A673 (cell line): ENCODE measurements around the gene ADGRD1. TPM values are rescaled to one million over a fixed set of nuclear protein-coding genes. Genes with fewer than 3 reads are reported as not detected.

Source experiments
- BruUV-seq: library from RNA; stranded (reverse); fragments of 400-500 nt; replicated peaks from 2 replicates; lab custom pipeline; 2021; lab: Mats Ljungman, UMichigan
- CTCF ChIA-PET: fragments of 300-600 bp; sonication (Branson Sonifier 250); formaldehyde crosslinking; loops from one replicate; lab custom pipeline; 2022; ENCODE audit warnings: antibody characterized with exemption; lab: Charles Lee
- POLR2A ChIA-PET: fragments of 300-600 bp; sonication (Branson Sonifier 250); formaldehyde crosslinking; loops from one replicate; lab custom pipeline; 2022; ENCODE audit warnings: antibody characterized with exemption; ENCODE audit not compliant: low non-redundant PET; lab: Charles Lee
- DNase-seq: peaks from one replicate; pipeline ENCODE4 v3.0.0-alpha.2; 2015; ENCODE audit warnings: low spot score
- H3K27ac ChIP-seq: fragments of 200-600 bp; sonication (generic); 2 replicates; pipeline ENCODE4 v1.5.1; 2016; ENCODE audit warnings: mixed run types, low read depth, mild to moderate bottlenecking, mixed read lengths, antibody characterized with exemption, low read length; ENCODE audit not compliant: poor library complexity, severe bottlenecking
- H3K27me3 ChIP-seq: fragments of 200-600 bp; sonication (generic); replicated peaks from 2 replicates; pipeline ENCODE4 v1.6.1; 2017; ENCODE audit warnings: mixed run types, low read depth, mild to moderate bottlenecking, mixed read lengths, antibody characterized with exemption, low read length; ENCODE audit not compliant: insufficient read depth, poor library complexity
- H3K36me3 ChIP-seq: fragments of 200-600 bp; sonication (generic); 2 replicates; pipeline ENCODE4 v1.6.1; 2016; ENCODE audit warnings: mixed run types, mild to moderate bottlenecking, mixed read lengths, antibody characterized with exemption, low read length; ENCODE audit not compliant: insufficient read depth, poor library complexity, severe bottlenecking
- H3K4me1 ChIP-seq: fragments of 200-600 bp; sonication (generic); 2 replicates; pipeline ENCODE4 v1.6.1; 2017; ENCODE audit warnings: mixed run types, mild to moderate bottlenecking, mixed read lengths, antibody characterized with exemption, low read length; ENCODE audit not compliant: insufficient read depth, poor library complexity, severe bottlenecking
- H3K4me3 ChIP-seq: fragments of 200-600 bp; sonication (generic); 2 replicates; pipeline ENCODE4 v1.5.1; 2016; ENCODE audit warnings: low read depth, mixed run types, mild to moderate bottlenecking, mixed read lengths, low read length; ENCODE audit not compliant: poor library complexity, severe bottlenecking
- H3K9me3 ChIP-seq: fragments of 200-600 bp; sonication (generic); 2 replicates; pipeline ENCODE4 v1.6.1; 2016; ENCODE audit warnings: mixed run types, low read depth, mild to moderate bottlenecking, mixed read lengths, antibody characterized with exemption, low read length; ENCODE audit not compliant: poor library complexity, severe bottlenecking
- EZH2 ChIP-seq: fragments of 200-600 bp; sonication (generic); IDR thresholded peaks from 2 replicates; pipeline ENCODE4 v1.6.1; 2017; ENCODE audit warnings: borderline replicate concordance, low read depth, mild to moderate bottlenecking, mixed read lengths, antibody characterized with exemption, low read length; ENCODE audit not compliant: poor library complexity, severe bottlenecking
- intact Hi-C: fragments of 100-400 bp; cut with micrococcal nuclease; formaldehyde crosslinking; loops from one replicate; pipeline ENCODE4 v1.10.0; 2022; ENCODE audit not compliant: unreplicated experiment
- total RNA-seq: library from RNA; stranded (reverse); gene quantifications from 2 replicates; pipeline ENCODE4 v1.2.3, GENCODE V29; 2021
- TF ChIP-seq, protein P1 (sequence below): fragments of 300-800, 200-600 bp; sonication (generic); conservative IDR thresholded peaks from 2 replicates; pipeline ENCODE4 v1.5.1; 2017; ENCODE audit warnings: low read depth, mild to moderate bottlenecking, antibody characterized with exemption, low read length, moderate library complexity, mixed read lengths

ADGRD1 gene
- total RNA-seq, 1 experiment from 2014 or later = not detected

DNA sequence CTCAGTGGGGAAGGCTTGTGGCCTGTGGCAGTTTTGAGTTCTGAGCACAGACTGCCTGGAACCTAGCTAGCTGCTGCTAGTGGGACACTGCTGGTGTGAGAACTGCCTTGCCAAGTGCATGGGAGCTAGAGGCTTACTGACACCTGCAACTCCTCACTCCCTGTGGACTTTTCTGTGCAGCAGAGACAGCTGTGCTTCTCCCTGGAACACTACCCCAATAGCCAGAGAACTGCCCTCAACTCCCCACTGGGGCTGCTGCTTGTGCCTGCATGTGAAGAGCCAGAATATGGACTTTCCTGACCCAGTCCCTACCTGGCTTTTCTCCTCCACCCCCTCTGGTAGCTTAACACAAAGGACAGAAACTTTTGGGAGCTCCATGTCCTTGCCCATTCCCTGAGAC lies 222.6 kb downstream of the ADGRD1 start:
- Histone ChIP-seq H3K27me3 (peaks cover 28% of the 10 kb centered on the region), H3K36me3 (no peaks in the 10 kb centered on the region), H3K4me3 (no peak overlapping the region), H3K27ac (no peak overlapping the region), H3K4me1 (no peaks in the 10 kb centered on the region), H3K9me3 (no peaks in the 10 kb centered on the region)
- intact Hi-C loops = no loop called here
- POLR2A ChIA-PET = no interaction called here
- BruUV-seq = no TSS peak
- no peak for DNase-seq
- CTCF ChIA-PET = no interaction called here
- TF ChIP-seq, protein P1, sequence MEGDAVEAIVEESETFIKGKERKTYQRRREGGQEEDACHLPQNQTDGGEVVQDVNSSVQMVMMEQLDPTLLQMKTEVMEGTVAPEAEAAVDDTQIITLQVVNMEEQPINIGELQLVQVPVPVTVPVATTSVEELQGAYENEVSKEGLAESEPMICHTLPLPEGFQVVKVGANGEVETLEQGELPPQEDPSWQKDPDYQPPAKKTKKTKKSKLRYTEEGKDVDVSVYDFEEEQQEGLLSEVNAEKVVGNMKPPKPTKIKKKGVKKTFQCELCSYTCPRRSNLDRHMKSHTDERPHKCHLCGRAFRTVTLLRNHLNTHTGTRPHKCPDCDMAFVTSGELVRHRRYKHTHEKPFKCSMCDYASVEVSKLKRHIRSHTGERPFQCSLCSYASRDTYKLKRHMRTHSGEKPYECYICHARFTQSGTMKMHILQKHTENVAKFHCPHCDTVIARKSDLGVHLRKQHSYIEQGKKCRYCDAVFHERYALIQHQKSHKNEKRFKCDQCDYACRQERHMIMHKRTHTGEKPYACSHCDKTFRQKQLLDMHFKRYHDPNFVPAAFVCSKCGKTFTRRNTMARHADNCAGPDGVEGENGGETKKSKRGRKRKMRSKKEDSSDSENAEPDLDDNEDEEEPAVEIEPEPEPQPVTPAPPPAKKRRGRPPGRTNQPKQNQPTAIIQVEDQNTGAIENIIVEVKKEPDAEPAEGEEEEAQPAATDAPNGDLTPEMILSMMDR = no peak
- no peak for TF ChIP-seq EZH2

DNA sequence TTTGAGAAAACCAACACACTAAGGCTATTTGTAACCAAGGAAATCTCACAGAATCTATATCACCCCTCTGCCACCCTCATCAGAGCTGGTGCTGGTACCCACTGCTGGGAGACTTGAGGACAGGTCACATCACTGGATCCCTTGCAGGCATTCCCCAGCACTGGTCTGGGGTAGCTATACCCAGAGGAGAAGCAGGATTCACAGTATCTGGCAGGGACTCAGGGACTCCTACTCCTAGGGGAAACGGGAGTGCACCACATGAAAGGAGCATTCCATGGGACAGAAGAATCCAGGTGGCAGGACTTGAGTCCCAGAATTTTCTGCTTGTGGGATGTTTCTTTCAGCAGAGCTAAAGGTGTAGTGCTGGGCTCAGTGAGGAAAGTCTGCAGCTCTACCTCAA lies 223.2 kb downstream of the ADGRD1 start:
- BruUV-seq = no TSS peak
- no peak for DNase-seq
- Histone ChIP-seq H3K27me3 (peaks cover 35% of the 10 kb centered on the region), H3K4me1 (no peaks in the 10 kb centered on the region), H3K27ac (no peak overlapping the region), H3K9me3 (no peaks in the 10 kb centered on the region), H3K36me3 (no peaks in the 10 kb centered on the region), H3K4me3 (no peak overlapping the region)
- intact Hi-C loops = no loop called here
- TF ChIP-seq, protein P1 = no peak
- no peak for TF ChIP-seq EZH2
- ChIA-PET POLR2A (no interaction called here), CTCF (no interaction called here)

DNA sequence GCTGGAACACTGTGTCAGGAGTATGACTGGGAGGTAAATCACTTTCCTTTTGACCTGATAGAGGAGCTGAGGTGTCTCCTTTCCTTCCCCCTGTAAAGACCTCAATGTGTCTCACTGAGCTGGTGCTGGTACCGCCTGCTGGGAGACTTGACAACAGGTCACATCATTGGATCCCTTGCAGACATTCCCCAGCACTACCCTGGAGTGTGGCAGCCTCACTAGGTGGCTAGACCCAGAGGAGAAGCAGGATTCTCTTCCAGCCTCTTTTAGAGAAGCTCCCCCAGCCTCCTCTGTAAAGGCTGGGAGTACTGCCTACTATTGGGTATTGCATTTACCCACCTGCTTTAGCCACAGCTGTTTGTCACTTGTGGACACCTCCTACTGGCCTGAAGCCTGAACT lies 223.9 kb downstream of the ADGRD1 start:
- TF ChIP-seq, protein P1 = no peak
- TF ChIP-seq EZH2 = no peak
- CTCF ChIA-PET = no interaction called here
- no peak for DNase-seq
- H3K27me3 ChIP-seq = peaks cover 41% of the 10 kb centered on the region
- no peaks in the 10 kb centered on the region for H3K36me3 ChIP-seq
- POLR2A ChIA-PET = no interaction called here
- H3K9me3 ChIP-seq = no peaks in the 10 kb centered on the region
- no peak overlapping the region for H3K4me3 ChIP-seq
- H3K27ac ChIP-seq = no peak overlapping the region
- no TSS peak for BruUV-seq
- intact Hi-C loops = no loop called here
- H3K4me1 ChIP-seq = no peaks in the 10 kb centered on the region
